GM23248 (cell line): ENCODE measurements around the gene KLHL28. TPM values are rescaled to one million over a fixed set of nuclear protein-coding genes. Genes with fewer than 3 reads are reported as not detected.

Experiments
- DNase-seq: peaks from one replicate; pipeline ENCODE4 v3.0.0-alpha.2; 2015
- H2AFZ ChIP-seq: fragments of 200-600 bp; sonication (generic); 2 replicates; pipeline ENCODE4 v1.6.1; 2016; ENCODE audit warnings: antibody characterized with exemption
- H3F3A ChIP-seq: fragments of 200-600 bp; sonication (generic); 2 replicates; pipeline ENCODE4 v1.6.1; 2016; ENCODE audit warnings: mild to moderate bottlenecking, antibody characterized with exemption, mixed run types; ENCODE audit not compliant: insufficient read depth
- H3K27ac ChIP-seq: fragments of 200-600 bp; sonication (generic); 2 replicates; pipeline ENCODE4 v1.5.1; 2016; ENCODE audit warnings: mild to moderate bottlenecking
- H3K27me3 ChIP-seq: fragments of 200-600 bp; sonication (generic); replicated peaks from 2 replicates; pipeline ENCODE4 v1.6.1; 2016; ENCODE audit warnings: mild to moderate bottlenecking; ENCODE audit not compliant: insufficient read depth
- H3K36me3 ChIP-seq: fragments of 200-600 bp; sonication (generic); 2 replicates; pipeline ENCODE4 v1.6.1; 2016; ENCODE audit warnings: low read depth, mild to moderate bottlenecking
- H3K4me1 ChIP-seq: fragments of 200-600 bp; sonication (generic); 2 replicates; pipeline ENCODE4 v1.6.1; 2016; ENCODE audit warnings: mild to moderate bottlenecking; ENCODE audit not compliant: insufficient read depth
- H3K4me2 ChIP-seq: fragments of 200-600 bp; sonication (generic); one replicate; pipeline ENCODE4 v1.6.1; 2016; ENCODE audit warnings: mild to moderate bottlenecking; ENCODE audit not compliant: unreplicated experiment
- H3K4me3 ChIP-seq: fragments of 200-600 bp; sonication (generic); 2 replicates; pipeline ENCODE4 v1.5.1; 2016; ENCODE audit warnings: mild to moderate bottlenecking
- H3K79me2 ChIP-seq: fragments of 200-600 bp; sonication (generic); 2 replicates; pipeline ENCODE4 v1.6.1; 2016; ENCODE audit warnings: mild to moderate bottlenecking; ENCODE audit not compliant: insufficient read depth
- H3K9ac ChIP-seq: fragments of 200-600 bp; sonication (generic); 2 replicates; pipeline ENCODE4 v1.6.1; 2016; ENCODE audit warnings: mild to moderate bottlenecking
- H3K9me2 ChIP-seq: fragments of 200-600 bp; sonication (generic); 2 replicates; pipeline ENCODE4 v1.6.1; 2016; ENCODE audit warnings: mixed run types, mild to moderate bottlenecking, moderate library complexity; ENCODE audit not compliant: insufficient read depth
- H3K9me3 ChIP-seq: fragments of 200-600 bp; sonication (generic); one replicate; pipeline ENCODE4 v1.6.1; 2017; ENCODE audit warnings: low read depth
- H4K20me1 ChIP-seq: fragments of 200-600 bp; sonication (generic); 2 replicates; pipeline ENCODE4 v1.6.0; 2016; ENCODE audit not compliant: insufficient read depth
- EZH2 ChIP-seq: fragments of 200-600 bp; sonication (generic); IDR thresholded peaks from 2 replicates; pipeline ENCODE4 v1.6.1; 2018; ENCODE audit warnings: antibody characterized with exemption, mild to moderate bottlenecking; ENCODE audit not compliant: insufficient read depth, poor library complexity, severe bottlenecking
- EZH2phosphoT487 ChIP-seq: fragments of 200-600 bp; sonication (generic); IDR thresholded peaks from 2 replicates; pipeline ENCODE4 v1.6.1; 2018; ENCODE audit warnings: antibody characterized with exemption, moderate library complexity, mild to moderate bottlenecking, low read depth; ENCODE audit not compliant: insufficient read depth
- WGBS, 2 experiments: methylation state at CpG; one replicate each; pipeline ENCODE4 v1.1.6; 2015 to 2017; ENCODE audit warnings: low lambda C conversion rate in 2 of 2, low coverage in 1 of 2; ENCODE audit errors: missing lambda C conversion rate in 2 of 2; 5-methylcytosine and 5-hydroxymethylcytosine counted together
- in situ Hi-C: fragments of 300-500 bp; cut with MboI; formaldehyde crosslinking; loops from 2 replicates; pipeline ENCODE4 v1.15.0; 2020
- polyA plus RNA-seq: library from polyadenylated mRNA; unstranded; fragments of >200 nt; fragmentation: Nextera tagmentation; extraction: Ambion mirVana; gene quantifications from 2 replicates; pipeline ENCODE4 v1.2.1, GENCODE V29; 2016
- total RNA-seq: library from RNA; depleted of rRNA; stranded (reverse); fragments of >200 nt; shearing (Covaris generic); gene quantifications from 2 replicates; pipeline ENCODE4 v1.2.3, GENCODE V29; 2014; rRNA removed

Gene KLHL28
- total and polyA plus RNA-seq, 2 experiments from 2014 or later, result 10.3 to 13.1 TPM

- Histone ChIP-seq H4K20me1 (no peaks in the 10 kb centered on the region), H3K9ac (no peak overlapping the region), H3K4me3 (no peak overlapping the region), H3K4me2 (no peak overlapping the region), H2AFZ (no peak overlapping the region), H3K36me3 (no peaks in the 10 kb centered on the region), H3K27me3 (no peaks in the 10 kb centered on the region), H3K79me2 (no peaks in the 10 kb centered on the region), H3K9me3 (no peaks in the 10 kb centered on the region), H3K27ac (no peak overlapping the region), H3K9me2 (no peaks in the 10 kb centered on the region), H3K4me1 (no peaks in the 10 kb centered on the region), H3F3A (no peaks in the 10 kb centered on the region)
- 86 to 87% methylated on average over 16 of the region's 16 CpGs for WGBS, 2 experiments
- DNase-seq, result no peak
- TF ChIP-seq EZH2, result no peak
- no peak for TF ChIP-seq EZH2phosphoT487
- in situ Hi-C loops, result no loop called here
These were observed 74.2 kb downstream of the KLHL28 start for GRCh38 chr14:44887596-44887955.

GRCh38 chr14:44886860-44887595 lies 74.7 kb downstream of the KLHL28 start:
- Histone ChIP-seq H3K9me3 (peaks cover 2% of the 10 kb centered on the region), H2AFZ (no peak overlapping the region), H3K79me2 (no peaks in the 10 kb centered on the region), H3K4me2 (no peak overlapping the region), H3K9me2 (no peaks in the 10 kb centered on the region), H3K36me3 (no peaks in the 10 kb centered on the region), H3F3A (no peaks in the 10 kb centered on the region), H3K27ac (no peak overlapping the region), H3K4me1 (no peaks in the 10 kb centered on the region), H4K20me1 (no peaks in the 10 kb centered on the region), H3K4me3 (no peak overlapping the region), H3K9ac (no peak overlapping the region), H3K27me3 (no peaks in the 10 kb centered on the region)
- TF ChIP-seq EZH2 (no peak), EZH2phosphoT487 (no peak)
- DNase-seq, result no peak
- WGBS, 2 experiments, result 80 to 81% methylated on average over 33 to 35 of the region's 35 CpGs
- in situ Hi-C loops, result no loop called here

- Histone ChIP-seq H3K9me3 (peaks cover 3% of the 10 kb centered on the region), H3K27me3 (peaks cover 3% of the 10 kb centered on the region; the same call in 1 of the 2 replicates), H4K20me1 (no peaks in the 10 kb centered on the region), H3K4me2 (no peak overlapping the region), H3K4me3 (no peak overlapping the region), H3K9ac (no peak overlapping the region), H3K36me3 (no peaks in the 10 kb centered on the region), H3K9me2 (no peaks in the 10 kb centered on the region), H3K4me1 (no peaks in the 10 kb centered on the region), H3K27ac (no peak overlapping the region), H3K79me2 (no peaks in the 10 kb centered on the region), H3F3A (no peaks in the 10 kb centered on the region), H2AFZ (no peak overlapping the region)
- TF ChIP-seq EZH2phosphoT487 (no peak), EZH2 (no peak)
- no peak for DNase-seq
- in situ Hi-C loops, result no loop called here
- 45 to 50% methylated on average over 2 of the region's 2 CpGs for WGBS, 2 experiments
These were observed 81.0 kb downstream of the KLHL28 start for GRCh38 chr14:44880791-44881190.

Other genes starting within 250 kb of the KLHL28 start
- gene TOGARAM1, start 243 bp upstream of the KLHL28 start, total RNA-seq, result 12.2 and 14.4 TPM in 2 replicates
- 8.7 and 10.5 TPM in 2 replicates for gene TOGARAM1, start 243 bp upstream of the KLHL28 start, polyA plus RNA-seq
- 18.6 and 36.8 TPM in 2 replicates for gene PRPF39, start 122.2 kb upstream of the KLHL28 start, total RNA-seq
- gene PRPF39, start 122.2 kb upstream of the KLHL28 start, polyA plus RNA-seq, result 17.5 and 19.8 TPM in 2 replicates
- gene FKBP3, start 172.5 kb upstream of the KLHL28 start, total RNA-seq, result 28.3 and 40.9 TPM in 2 replicates
- gene FKBP3, start 172.5 kb upstream of the KLHL28 start, polyA plus RNA-seq, result 124 and 125 TPM in 2 replicates
- 4.6 and 6.7 TPM in 2 replicates for gene FANCM, start 174.0 kb upstream of the KLHL28 start, total RNA-seq
- 3.0 and 4.1 TPM in 2 replicates for gene FANCM, start 174.0 kb upstream of the KLHL28 start, polyA plus RNA-seq